ENCODE results near the gene CCM2L. TPM values are rescaled to one million over a fixed set of nuclear protein-coding genes. Genes with fewer than 3 reads are reported as not detected.

The CCM2L gene
- total RNA-seq, 2 experiments from 2014 or later: not detected

- no peaks in the 10 kb centered on the region for H3K9me3 Mint-ChIP-seq
- H3K36me3 Mint-ChIP-seq (ENCODE audit: low read depth): no peaks in the 10 kb centered on the region
- no peak overlapping the region for H3K4me3 Mint-ChIP-seq
- CTCF ChIA-PET: interaction anchor here (1.0 kb wide), 1 partner anchor 311 kb away, joined by 3 read pairs; no protein-coding TSS in a partner anchor
- intact Hi-C loops (cut with micrococcal nuclease): no loop called here
- H3K4me1 Mint-ChIP-seq (ENCODE audit: low read depth): no peaks in the 10 kb centered on the region
- no peak for DNase-seq
- no peak overlapping the region for H3K27ac Mint-ChIP-seq
- H3K27me3 Mint-ChIP-seq (ENCODE audit: low read depth): no peaks in the 10 kb centered on the region
Measured at GRCh38 chr20:32004963-32005362, 5.3 kb upstream of the CCM2L start.

- intact Hi-C loops (cut with micrococcal nuclease): no loop called here
- H3K9me3 Mint-ChIP-seq: no peaks in the 10 kb centered on the region
Measured at GRCh38 chr20:32006053-32006452, 4.2 kb upstream of the CCM2L start.

DNA sequence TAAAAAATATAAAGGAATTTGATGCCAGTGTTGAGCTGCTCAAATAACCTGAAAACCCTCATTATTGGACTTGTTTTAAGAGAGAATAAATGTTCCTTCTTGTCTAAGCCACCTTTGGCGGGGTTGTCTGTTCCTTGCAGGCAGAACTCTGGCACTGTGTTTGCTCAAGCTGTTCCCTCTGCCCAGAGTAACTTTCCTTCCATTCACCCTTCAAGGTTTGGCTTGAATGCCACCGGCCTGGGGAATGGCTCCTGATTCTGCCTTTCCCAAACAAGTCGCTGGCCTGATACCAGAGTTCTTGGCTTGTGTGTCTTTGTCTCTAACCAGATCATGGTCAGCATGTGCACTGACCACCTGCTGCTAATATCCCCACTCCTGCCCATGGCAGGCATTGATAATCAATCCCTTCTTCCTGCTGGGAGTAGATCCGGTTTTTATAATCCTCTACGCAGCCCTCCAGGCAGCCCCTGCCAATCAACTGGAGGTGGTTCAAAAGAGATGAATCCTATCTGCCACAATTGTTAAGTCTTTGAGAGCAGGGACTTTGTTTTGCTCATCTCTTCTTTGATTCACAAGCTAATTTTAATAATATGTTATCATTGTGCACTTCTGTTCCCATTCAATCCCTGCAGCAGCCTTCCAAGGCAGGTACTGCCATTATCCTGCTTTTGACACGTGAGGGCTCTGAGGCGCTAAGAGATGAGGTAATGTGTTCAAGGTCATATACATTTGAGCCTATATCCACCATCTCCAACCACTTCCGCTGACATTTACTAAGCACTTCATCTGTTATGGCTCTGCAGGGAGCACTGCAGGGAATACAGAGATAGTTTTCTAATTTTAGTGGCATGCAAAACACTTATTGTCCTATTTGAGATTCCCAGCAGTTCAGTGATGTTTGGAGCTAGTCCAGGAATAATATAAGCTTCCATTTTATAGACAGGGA is 3.1 kb upstream of the CCM2L start:
- Mint-ChIP-seq H3K4me1 (ENCODE audit: low read depth) (no peaks in the 10 kb centered on the region), H3K4me3 (no peak overlapping the region), H3K27ac (no peak overlapping the region), H3K9me3 (no peaks in the 10 kb centered on the region), H3K36me3 (ENCODE audit: low read depth) (no peaks in the 10 kb centered on the region), H3K27me3 (ENCODE audit: low read depth) (peaks cover 4% of the 10 kb centered on the region)
- intact Hi-C loops (cut with micrococcal nuclease): no loop called here
- no peak for DNase-seq
- CTCF ChIA-PET: interaction anchor here (1.0 to 1.6 kb wide), 2 partner anchors 160 to 184 kb away, joined by 3 read pairs; no protein-coding TSS in a partner anchor

More at GRCh38 chr20:32006053-32006452, 4.2 kb upstream of the CCM2L start:
- Mint-ChIP-seq H3K27ac (no peak overlapping the region), H3K4me1 (ENCODE audit: low read depth) (no peaks in the 10 kb centered on the region), H3K4me3 (no peak overlapping the region), H3K27me3 (ENCODE audit: low read depth) (no peaks in the 10 kb centered on the region), H3K36me3 (ENCODE audit: low read depth) (no peaks in the 10 kb centered on the region)
- CTCF ChIA-PET: no interaction called here
- no peak for DNase-seq

- DNase-seq: no peak
- intact Hi-C loops (cut with micrococcal nuclease): no loop called here
- no peaks in the 10 kb centered on the region for H3K9me3 Mint-ChIP-seq
- CTCF ChIA-PET: interaction anchor here (1.0 to 1.6 kb wide), 3 partner anchors 24 to 185 kb away, joined by 3 read pairs; no protein-coding TSS in a partner anchor
- no peaks in the 10 kb centered on the region for H3K36me3 Mint-ChIP-seq (ENCODE audit: low read depth)
- no peak overlapping the region for H3K4me3 Mint-ChIP-seq
- H3K27ac Mint-ChIP-seq: no peak overlapping the region
- H3K4me1 Mint-ChIP-seq (ENCODE audit: low read depth): no peaks in the 10 kb centered on the region
- H3K27me3 Mint-ChIP-seq (ENCODE audit: low read depth): peaks cover 4% of the 10 kb centered on the region
Measured at GRCh38 chr20:32007787-32008616, 2.2 kb upstream of the CCM2L start.

GRCh38 chr20:32009564-32009963 is 674 bp upstream of the CCM2L start:
- H3K27me3 Mint-ChIP-seq (ENCODE audit: low read depth): peaks cover 4% of the 10 kb centered on the region
- H3K36me3 Mint-ChIP-seq (ENCODE audit: low read depth): no peaks in the 10 kb centered on the region
- intact Hi-C loops (cut with micrococcal nuclease): no loop called here
- CTCF ChIA-PET: interaction anchor here (0.7 to 1.4 kb wide), 2 partner anchors 22 to 1660 kb away, joined by 3 read pairs; no protein-coding TSS in a partner anchor
- H3K4me3 Mint-ChIP-seq: no peak overlapping the region
- DNase-seq: no peak
- H3K27ac Mint-ChIP-seq: no peak overlapping the region
- no peaks in the 10 kb centered on the region for H3K4me1 Mint-ChIP-seq (ENCODE audit: low read depth)
- no peaks in the 10 kb centered on the region for H3K9me3 Mint-ChIP-seq

DNA sequence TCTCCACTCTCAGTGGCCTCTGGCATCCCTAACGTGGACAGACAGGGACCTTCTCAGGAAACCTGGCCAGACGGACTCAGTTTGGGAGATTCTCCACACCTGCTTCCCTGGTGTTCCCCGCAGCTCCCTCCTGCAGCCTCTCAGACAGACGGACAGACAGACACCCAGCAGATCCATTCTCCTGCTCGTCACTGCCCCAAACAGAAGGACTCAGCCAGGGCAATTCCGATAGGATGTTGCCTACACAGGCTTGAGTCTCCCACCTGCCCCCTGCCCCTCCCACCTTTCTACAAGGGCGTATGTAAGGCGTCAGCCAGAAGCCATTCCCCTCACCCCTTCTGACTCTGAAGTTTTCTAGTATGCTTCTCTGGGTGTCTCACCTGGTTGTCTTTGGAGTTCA is 428 bp downstream of the CCM2L start:
- Mint-ChIP-seq H3K27ac (no peak overlapping the region), H3K4me3 (no peak overlapping the region), H3K36me3 (ENCODE audit: low read depth) (no peaks in the 10 kb centered on the region), H3K9me3 (no peaks in the 10 kb centered on the region), H3K4me1 (ENCODE audit: low read depth) (no peaks in the 10 kb centered on the region), H3K27me3 (ENCODE audit: low read depth) (peaks cover 10% of the 10 kb centered on the region)
- CTCF ChIA-PET: no interaction called here
- intact Hi-C loops (cut with micrococcal nuclease): no loop called here
- no peak for DNase-seq

- peaks cover 19% of the 10 kb centered on the region for H3K27me3 Mint-ChIP-seq (ENCODE audit: low read depth)
- CTCF ChIA-PET: interaction anchor here (0.9 to 2.7 kb wide), 4 partner anchors 18 to 189 kb away, joined by 3 to 11 read pairs (median 4); no protein-coding TSS in a partner anchor
- intact Hi-C loops (cut with micrococcal nuclease): no loop called here
- no peak overlapping the region for H3K27ac Mint-ChIP-seq
- no peak for DNase-seq
- no peaks in the 10 kb centered on the region for H3K4me1 Mint-ChIP-seq (ENCODE audit: low read depth)
- no peaks in the 10 kb centered on the region for H3K9me3 Mint-ChIP-seq
- no peak overlapping the region for H3K4me3 Mint-ChIP-seq
- H3K36me3 Mint-ChIP-seq (ENCODE audit: low read depth): no peaks in the 10 kb centered on the region
Measured at GRCh38 chr20:32012159-32012688, 2.0 kb downstream of the CCM2L start.

- intact Hi-C loops (cut with micrococcal nuclease): no loop called here
- H3K27ac Mint-ChIP-seq: no peak overlapping the region
- CTCF ChIA-PET: interaction anchor here (0.8 to 2.7 kb wide), 5 partner anchors 17 to 190 kb away, joined by 3 to 11 read pairs (median 4); no protein-coding TSS in a partner anchor
- no peak overlapping the region for H3K4me3 Mint-ChIP-seq
- no peaks in the 10 kb centered on the region for H3K9me3 Mint-ChIP-seq
- H3K27me3 Mint-ChIP-seq (ENCODE audit: low read depth): peaks cover 28% of the 10 kb centered on the region
- no peaks in the 10 kb centered on the region for H3K36me3 Mint-ChIP-seq (ENCODE audit: low read depth)
- no peak for DNase-seq
- H3K4me1 Mint-ChIP-seq (ENCODE audit: low read depth): peaks cover 4% of the 10 kb centered on the region
Measured at GRCh38 chr20:32013326-32013725, 3.1 kb downstream of the CCM2L start.

GRCh38 chr20:32017711-32018251 is 7.5 kb downstream of the CCM2L start:
- H3K4me1 Mint-ChIP-seq (ENCODE audit: low read depth): peaks cover 16% of the 10 kb centered on the region
- peaks cover 2% of the 10 kb centered on the region for H3K36me3 Mint-ChIP-seq (ENCODE audit: low read depth)
- intact Hi-C loops (cut with micrococcal nuclease): loop anchor here (5.0 kb wide), 1 partner anchor 195 kb away; no protein-coding TSS in a partner anchor
- H3K27me3 Mint-ChIP-seq (ENCODE audit: low read depth): peaks cover 55% of the 10 kb centered on the region
- peak overlapping the region; percentile 74 for H3K4me3 Mint-ChIP-seq
- peak; percentile 55 for DNase-seq
- H3K27ac Mint-ChIP-seq: no peak overlapping the region
- CTCF ChIA-PET: interaction anchor here (0.7 to 2.0 kb wide), 3 partner anchors 10 to 165 kb away, joined by 4 to 7 read pairs (median 5); no protein-coding TSS in a partner anchor
- H3K9me3 Mint-ChIP-seq: no peaks in the 10 kb centered on the region

- intact Hi-C loops (cut with micrococcal nuclease): loop anchor here (5.0 kb wide), 1 partner anchor 196 kb away; no protein-coding TSS in a partner anchor
- Mint-ChIP-seq H3K4me1 (ENCODE audit: low read depth) (peaks cover 16% of the 10 kb centered on the region), H3K27me3 (ENCODE audit: low read depth) (peaks cover 60% of the 10 kb centered on the region), H3K27ac (no peak overlapping the region), H3K4me3 (peak overlapping the region; percentile 74), H3K36me3 (ENCODE audit: low read depth) (peaks cover 2% of the 10 kb centered on the region), H3K9me3 (no peaks in the 10 kb centered on the region)
- CTCF ChIA-PET: interaction anchor here (1.6 to 3.0 kb wide), 4 partner anchors 12 to 168 kb away, joined by 4 to 37 read pairs (median 6); no protein-coding TSS in a partner anchor
- peak; percentile 58 for DNase-seq
Measured at GRCh38 chr20:32018269-32019155, 8.3 kb downstream of the CCM2L start.

- Mint-ChIP-seq H3K36me3 (ENCODE audit: low read depth) (peaks cover 2% of the 10 kb centered on the region), H3K4me3 (peak overlapping the region; percentile 77), H3K4me1 (ENCODE audit: low read depth) (peaks cover 16% of the 10 kb centered on the region), H3K27me3 (ENCODE audit: low read depth) (peaks cover 65% of the 10 kb centered on the region), H3K9me3 (no peaks in the 10 kb centered on the region), H3K27ac (no peak overlapping the region)
- intact Hi-C loops (cut with micrococcal nuclease): loop anchor here (5.0 kb wide), 1 partner anchor 197 kb away; no protein-coding TSS in a partner anchor
- CTCF ChIA-PET: interaction anchor here (1.3 to 3.0 kb wide), 4 partner anchors 11 to 168 kb away, joined by 3 to 37 read pairs (median 6); no protein-coding TSS in a partner anchor
- no peak for DNase-seq
Measured at GRCh38 chr20:32019156-32019510, 8.9 kb downstream of the CCM2L start.
